Glomerular visceral epithelial cell (primary cell): ENCODE results near the gene ZNF518A.
"Not testable (repeated sequence)": the region's sequence is repeated elsewhere in the genome, so short reads cannot be mapped to it uniquely, and the experiment has no call there.

ENCODE experiments used
- DNase-seq: peaks from one replicate; pipeline ENCODE4 v3.0.0-alpha.2; 2016; ENCODE audit errors: extremely low spot score

The ZNF518A gene

GRCh38 chr10:96131621-96132020 is 1.5 kb downstream of the ZNF518A start:
- DNase-seq = no peak

- no peak for DNase-seq
Measured at GRCh38 chr10:96133135-96133534, 3.0 kb downstream of the ZNF518A start.

- no peak for DNase-seq
Measured at GRCh38 chr10:96136810-96137209, 6.7 kb downstream of the ZNF518A start.

- no peak for DNase-seq
Measured at GRCh38 chr10:96137567-96137966, 7.5 kb downstream of the ZNF518A start.

- DNase-seq = no peak
Measured at GRCh38 chr10:96138102-96138501, 8.0 kb downstream of the ZNF518A start.

- DNase-seq = no peak
Measured at GRCh38 chr10:96152437-96152836, 22.3 kb downstream of the ZNF518A start.

- DNase-seq = no peak
Measured at GRCh38 chr10:96153070-96153469, 23.0 kb downstream of the ZNF518A start.

GRCh38 chr10:96165726-96166125 is 35.6 kb downstream of the ZNF518A start:
- DNase-seq = no peak

GRCh38 chr10:96168546-96168945 is 38.4 kb downstream of the ZNF518A start:
- no peak for DNase-seq

- no peak for DNase-seq
Measured at GRCh38 chr10:96170230-96170629, 40.1 kb downstream of the ZNF518A start.

GRCh38 chr10:96172666-96173065 is 42.6 kb downstream of the ZNF518A start:
- no peak for DNase-seq

GRCh38 chr10:96176985-96177384 is 46.9 kb downstream of the ZNF518A start:
- DNase-seq = no peak

GRCh38 chr10:96188421-96188820 is 58.3 kb downstream of the ZNF518A start:
- no peak for DNase-seq

GRCh38 chr10:96188916-96189315 is 58.8 kb downstream of the ZNF518A start:
- DNase-seq = no peak

GRCh38 chr10:96189505-96189904 is 59.4 kb downstream of the ZNF518A start:
- not testable (repeated sequence) for DNase-seq

GRCh38 chr10:96201525-96201924 is 71.4 kb downstream of the ZNF518A start:
- no peak for DNase-seq

GRCh38 chr10:96205580-96205979 is 75.5 kb downstream of the ZNF518A start:
- no peak for DNase-seq

- no peak for DNase-seq
Measured at GRCh38 chr10:96208271-96208670, 78.2 kb downstream of the ZNF518A start.

- DNase-seq = no peak
Measured at GRCh38 chr10:96208946-96209345, 78.8 kb downstream of the ZNF518A start.

GRCh38 chr10:96211764-96212163 is 81.7 kb downstream of the ZNF518A start:
- no peak for DNase-seq

GRCh38 chr10:96212911-96213310 is 82.8 kb downstream of the ZNF518A start:
- DNase-seq = no peak
